HG03571 (cell line): Measurements from ENCODE around the gene PPM1M.

Experiments
- ATAC-seq: cut with Tn5 transposase; IDR thresholded peaks from one replicate; pipeline ENCODE4 v1.9.1; 2021; ENCODE audit not compliant: unreplicated experiment

The PPM1M gene

GRCh38 chr3:52293491-52294319 is 48.1 kb downstream of the PPM1M start:
- ATAC-seq = no peak

- ATAC-seq = no peak
Observed at GRCh38 chr3:52294320-52295150, 49.0 kb downstream of the PPM1M start.

GRCh38 chr3:52295671-52296208 is 50.2 kb downstream of the PPM1M start:
- no peak for ATAC-seq

GRCh38 chr3:52297242-52298148 is 51.9 kb downstream of the PPM1M start:
- no peak for ATAC-seq

- no peak for ATAC-seq
Observed at GRCh38 chr3:52298149-52299098, 52.9 kb downstream of the PPM1M start.

- no peak for ATAC-seq
Observed at GRCh38 chr3:52299247-52299878, 53.8 kb downstream of the PPM1M start.
